Measurements from ENCODE around the gene TCF15.
"Not testable (repeated sequence)": the region's sequence is repeated elsewhere in the genome, so short reads cannot be mapped to it uniquely, and the experiment has no call there.

TCF15 gene

DNA sequence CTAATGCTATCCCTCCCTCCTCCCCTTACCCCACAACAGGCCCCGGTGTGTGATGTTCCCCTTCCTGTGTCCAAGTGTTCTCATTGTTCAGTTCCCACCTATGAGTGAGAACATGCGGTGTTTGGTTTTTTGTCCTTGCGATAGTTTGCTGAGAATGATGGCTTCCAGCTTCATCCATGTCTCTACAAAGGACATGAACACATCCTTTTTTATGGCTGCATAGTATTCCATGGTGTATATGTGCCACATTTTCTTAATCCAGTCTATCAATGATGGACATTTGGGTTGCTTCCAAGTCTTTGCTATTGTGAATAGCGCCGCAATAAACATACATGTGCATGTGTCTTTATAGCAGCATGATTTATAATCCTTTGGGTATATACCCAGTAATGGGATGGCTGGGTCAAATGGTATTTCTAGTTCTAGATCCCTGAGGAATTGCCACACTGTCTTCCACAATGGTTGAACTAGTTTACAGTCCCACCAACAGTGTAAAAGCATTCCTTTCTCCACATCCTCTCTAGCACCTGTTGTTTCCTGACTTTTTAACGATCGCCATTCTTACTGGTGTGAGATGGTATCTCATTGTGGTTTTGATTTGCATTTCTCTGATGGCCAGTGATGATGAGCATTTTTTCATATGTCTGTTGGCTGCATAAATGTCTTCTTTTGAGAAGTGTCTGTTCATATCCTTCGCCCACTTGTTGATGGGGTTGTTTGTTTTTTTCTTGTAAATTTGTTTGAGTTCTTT lies 31.0 kb downstream of the TCF15 start:
- not testable (repeated sequence) for DNase-seq (ENCODE audit: low read depth)

DNA sequence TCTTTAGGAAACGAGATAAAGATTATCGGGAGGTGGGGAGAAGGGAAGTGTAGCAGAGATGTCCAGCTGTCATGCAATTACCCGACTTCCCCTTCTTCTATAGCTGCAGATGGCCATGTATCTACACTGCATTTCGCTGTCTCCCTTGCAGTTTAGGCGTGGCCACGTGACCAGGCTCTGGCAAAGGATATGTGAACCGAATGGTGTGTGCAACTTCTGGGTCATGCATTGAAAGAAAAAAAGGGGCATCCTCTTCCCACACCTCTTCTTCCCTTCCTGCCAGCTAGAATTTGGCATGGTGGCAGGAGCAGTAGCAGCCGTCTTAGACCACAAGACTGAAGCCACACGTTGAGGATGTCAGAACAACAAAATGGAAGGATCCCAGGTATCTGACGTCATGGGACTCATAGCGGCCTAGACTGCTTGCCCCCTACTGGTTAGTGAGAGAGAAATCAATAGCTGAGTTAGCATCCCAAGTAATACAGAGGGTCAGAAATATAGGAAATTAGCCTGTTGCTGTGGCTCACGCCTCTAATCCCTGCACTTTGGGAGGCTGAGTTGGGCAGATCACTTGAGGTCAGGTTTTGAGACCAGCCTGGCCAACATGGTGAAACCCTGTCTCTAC lies 32.8 kb downstream of the TCF15 start:
- no peak for DNase-seq (ENCODE audit: low read depth)

DNA sequence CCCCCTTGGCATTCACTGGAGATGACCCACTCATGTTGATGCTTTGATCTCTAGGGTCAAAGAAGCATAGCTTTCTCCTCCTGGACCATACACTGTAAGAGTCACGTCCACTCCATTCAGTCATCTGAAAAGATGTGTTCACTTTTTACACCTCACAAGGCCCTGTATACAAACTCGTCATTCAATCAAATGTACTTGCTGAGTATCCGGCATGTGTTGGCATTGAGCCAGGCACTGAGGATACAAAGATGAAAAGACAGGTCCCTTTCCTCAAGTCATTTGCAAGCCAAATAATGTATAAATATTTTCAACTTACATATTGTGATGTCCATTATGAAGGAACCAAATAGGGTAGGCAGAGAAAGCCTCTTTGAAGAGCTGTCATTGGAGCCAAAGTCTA lies 34.0 kb downstream of the TCF15 start:
- no peak for DNase-seq (ENCODE audit: low read depth)

DNA sequence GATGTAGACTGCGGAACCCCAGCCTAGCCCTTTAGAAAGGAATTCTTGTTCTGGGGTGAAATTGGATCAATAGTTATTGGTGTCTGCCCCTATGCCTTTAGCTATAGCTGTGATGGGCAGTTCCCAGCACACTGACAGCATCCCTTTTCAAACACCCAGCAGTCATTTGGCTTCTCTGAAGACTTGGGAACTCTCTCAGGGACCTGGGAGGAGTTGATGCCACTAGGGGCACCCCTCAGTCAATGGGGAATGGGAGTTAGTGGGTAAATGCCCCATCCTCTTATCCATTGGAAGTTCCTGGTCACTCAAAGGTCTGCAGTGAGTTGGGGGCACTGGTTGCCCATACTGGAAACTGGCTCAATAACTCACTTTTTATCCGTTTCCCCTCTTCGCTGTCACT lies 34.9 kb downstream of the TCF15 start:
- no peak for DNase-seq (ENCODE audit: low read depth)

DNA sequence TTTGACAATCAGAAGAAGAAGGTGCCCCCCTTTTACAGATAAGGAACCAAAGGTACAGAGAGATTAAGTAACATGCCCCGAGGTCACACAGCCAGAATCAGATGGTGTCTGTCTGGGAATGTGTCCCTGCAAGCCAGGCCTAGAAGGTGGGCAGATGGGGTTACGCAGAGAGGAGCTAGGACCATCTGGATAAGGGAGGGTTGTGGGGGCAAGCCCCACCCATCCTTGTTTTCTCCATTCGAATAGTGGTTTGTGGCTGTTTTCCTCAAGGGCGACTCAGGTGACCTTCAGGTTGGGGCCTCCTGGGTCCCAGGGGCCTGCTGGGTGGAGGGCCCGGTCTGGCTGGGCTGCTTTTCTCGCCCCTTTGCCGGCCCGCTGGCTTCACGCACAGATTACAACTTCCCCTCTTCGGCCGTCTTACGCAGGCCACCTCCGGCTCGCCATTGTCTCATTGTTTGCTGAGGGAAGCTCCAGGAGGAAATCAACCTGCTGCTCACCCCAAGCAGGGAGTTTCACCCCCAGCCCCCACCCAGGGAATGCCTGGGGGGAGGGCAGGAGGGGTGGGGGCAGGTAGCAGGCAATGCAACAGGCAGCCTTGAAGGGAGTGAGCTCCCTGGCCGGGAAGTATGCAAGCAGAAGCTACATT lies 35.7 kb downstream of the TCF15 start:
- no peak for DNase-seq (ENCODE audit: low read depth)

DNA sequence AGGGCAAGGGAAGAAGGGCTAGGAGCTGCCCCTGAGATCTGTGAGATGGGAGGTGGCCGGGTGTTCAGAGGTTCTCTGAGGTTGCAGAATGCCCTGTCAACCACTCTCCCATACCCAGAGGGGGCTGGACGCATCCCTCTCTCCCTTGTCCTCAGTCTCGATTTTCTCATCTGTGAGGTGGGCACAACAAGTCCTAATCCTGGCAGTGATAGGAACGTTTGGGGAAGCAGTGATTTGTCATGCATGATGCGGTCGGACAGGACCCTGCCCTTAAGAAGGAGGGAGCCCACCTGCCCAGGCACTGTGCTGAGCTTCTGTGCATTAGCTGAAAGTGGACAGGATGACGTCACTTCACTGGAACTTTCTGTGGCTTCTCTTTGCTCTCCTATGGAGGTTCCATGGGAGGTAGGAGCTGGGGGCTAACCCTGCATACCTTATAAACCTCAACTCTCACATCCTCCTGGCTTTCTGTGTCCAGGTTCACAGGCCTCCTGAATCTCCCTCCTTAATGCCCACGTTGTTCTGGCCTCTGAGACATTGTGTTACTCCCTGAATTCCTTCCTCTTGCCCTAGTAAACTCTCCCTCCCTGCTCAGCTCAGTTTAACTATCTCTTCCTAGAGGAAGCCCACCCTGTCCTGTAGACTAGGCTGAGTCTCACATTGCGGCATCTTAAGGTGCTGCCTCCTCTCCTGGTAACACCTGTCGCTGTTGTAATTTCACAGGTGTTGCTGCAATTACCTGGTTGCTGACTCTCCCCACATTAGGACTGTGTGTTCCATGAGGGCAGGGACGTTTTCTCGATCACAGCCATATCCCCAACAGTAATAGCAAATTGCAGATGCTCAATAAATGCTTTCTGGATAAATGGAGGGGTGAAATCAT lies 36.5 kb downstream of the TCF15 start:
- no peak for DNase-seq (ENCODE audit: low read depth)

DNA sequence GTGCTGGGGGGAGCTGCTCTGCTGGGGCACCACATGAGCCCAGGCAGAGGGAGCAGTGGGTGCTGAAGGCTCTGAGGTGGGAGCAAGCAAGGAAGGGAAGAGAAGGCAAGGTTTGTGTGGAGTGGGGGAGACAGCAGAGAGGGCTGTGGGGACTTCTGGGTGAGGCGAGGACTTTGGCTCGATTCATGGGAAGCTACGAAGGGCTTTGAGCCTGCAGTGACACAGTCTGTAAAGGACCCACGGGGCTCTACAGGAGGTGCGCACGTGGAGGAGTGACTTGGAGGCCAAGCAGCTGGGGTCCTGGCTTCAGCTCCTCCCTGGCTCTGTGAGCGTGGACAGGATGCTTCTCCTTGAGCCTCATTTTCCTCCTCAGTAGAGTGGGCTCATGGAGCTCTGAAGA lies 37.4 kb downstream of the TCF15 start:
- no peak for DNase-seq (ENCODE audit: low read depth)

DNA sequence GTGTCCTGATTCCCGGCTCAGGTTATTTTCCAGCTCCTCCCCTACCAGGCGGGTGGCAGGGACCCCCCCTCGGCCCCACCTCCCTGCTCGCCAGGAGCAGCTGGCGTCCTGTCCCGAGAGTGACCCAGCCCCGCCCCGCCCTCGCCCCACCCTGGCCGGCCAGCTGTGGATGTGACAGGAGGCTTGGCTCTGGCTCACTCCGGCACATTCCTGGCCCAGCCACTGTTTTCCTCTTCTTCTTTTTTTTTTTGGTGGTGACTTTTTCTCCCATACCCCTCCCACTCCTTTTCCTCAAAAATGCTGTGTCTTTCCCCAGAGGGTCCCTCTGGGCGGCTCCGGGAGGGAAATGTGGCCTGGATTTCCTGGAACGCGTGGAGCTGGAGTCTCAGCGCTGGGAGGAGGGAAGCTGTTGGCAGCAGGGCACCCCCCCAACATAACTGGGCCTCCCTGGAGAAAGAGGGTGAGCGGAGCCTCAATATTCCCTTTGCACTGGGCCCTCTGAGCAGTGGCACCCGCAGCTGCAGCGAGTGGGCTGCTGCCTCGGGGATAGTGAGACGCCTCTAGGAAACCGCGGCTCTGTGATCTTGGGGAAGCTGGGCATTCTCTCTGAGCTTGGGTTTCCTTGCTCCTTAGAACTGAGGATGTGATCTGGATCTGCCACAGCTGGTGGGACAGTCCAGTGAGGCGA lies 38.2 kb downstream of the TCF15 start:
- DNase-seq (ENCODE audit: low read depth) = no peak

DNA sequence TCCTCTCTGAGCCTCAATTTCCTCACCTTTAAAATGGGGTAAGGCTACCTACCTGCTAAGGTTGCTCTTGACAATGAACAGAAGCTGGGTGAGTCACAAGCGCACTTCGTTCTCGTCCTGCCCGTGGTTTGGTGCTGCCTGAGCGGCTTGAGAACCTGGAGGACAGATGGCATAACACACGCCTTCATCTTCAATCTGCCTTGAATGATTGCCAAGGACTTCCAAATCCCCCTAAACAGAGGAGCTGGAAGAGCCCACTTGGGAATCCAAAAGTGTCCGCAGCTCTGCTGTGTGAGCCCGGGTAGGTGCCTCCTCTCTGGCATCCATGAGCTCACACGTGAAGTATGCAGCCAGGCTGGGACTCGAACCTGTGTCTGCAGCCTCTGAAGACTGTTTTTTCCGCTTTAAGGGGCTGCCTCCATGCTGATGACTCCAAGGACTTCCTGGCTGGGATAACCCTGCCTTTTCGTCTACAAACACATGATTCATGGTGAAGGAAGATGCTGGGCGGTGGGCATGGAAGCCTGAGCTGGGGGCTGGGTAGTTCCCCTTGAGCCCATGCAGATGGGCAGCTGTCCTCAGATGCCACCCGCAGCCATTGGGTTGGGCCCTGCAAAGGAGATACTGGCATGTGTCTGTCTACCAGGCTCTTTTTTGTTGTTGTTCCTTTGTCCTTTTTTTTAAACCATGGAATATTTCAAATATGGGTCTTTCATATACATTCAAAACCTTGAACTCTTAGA lies 41.3 kb downstream of the TCF15 start:
- no peak for DNase-seq (ENCODE audit: low read depth)

DNA sequence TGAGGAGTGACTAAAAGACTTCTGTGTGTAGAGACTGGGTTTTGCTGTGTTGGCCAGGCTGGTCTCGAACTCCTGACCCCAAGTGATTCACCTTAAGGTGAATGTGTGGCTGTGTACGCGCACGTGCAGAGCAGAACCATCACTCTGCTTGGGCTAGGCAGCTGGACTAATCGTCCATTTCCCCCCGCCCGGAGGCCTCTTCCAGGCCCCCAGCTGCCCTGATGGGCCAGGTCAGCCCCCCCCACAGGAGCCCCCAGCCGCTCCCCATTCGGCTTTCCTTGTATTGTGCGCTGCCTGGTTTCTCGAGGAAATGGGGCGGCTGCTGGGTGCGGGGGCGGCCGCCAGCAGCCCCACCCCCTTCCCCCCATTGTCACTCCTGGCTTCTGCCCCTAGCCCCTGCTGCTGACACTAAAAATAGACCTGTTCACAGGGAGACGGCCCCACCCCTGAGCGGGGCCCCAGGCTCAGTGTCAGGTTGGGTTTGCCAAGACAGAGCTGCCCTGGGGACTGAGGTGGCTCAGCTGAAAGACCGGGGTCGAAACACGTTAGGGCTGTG lies 41.9 kb downstream of the TCF15 start:
- DNase-seq (ENCODE audit: low read depth) = no peak

DNA sequence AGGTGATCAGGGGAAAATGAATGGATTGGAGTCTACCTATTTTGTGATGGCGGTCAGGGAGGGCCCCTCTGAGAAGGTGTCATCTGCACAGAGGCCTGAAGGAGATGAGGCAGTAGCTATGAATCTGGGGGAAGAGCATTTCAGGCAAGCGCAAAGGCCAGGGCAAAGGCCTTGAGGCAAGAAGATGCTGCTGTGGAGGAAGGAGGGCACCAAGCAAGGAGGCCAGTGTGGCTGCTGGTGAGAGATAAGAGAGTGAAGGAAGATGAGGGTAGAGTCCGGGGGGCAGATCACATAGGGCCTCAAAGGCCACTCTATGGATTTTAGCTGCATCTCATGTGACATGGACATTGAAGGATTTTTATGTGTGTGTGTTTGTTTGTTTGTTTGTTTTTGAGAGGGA lies 45.9 kb downstream of the TCF15 start:
- no peak for DNase-seq (ENCODE audit: low read depth)

DNA sequence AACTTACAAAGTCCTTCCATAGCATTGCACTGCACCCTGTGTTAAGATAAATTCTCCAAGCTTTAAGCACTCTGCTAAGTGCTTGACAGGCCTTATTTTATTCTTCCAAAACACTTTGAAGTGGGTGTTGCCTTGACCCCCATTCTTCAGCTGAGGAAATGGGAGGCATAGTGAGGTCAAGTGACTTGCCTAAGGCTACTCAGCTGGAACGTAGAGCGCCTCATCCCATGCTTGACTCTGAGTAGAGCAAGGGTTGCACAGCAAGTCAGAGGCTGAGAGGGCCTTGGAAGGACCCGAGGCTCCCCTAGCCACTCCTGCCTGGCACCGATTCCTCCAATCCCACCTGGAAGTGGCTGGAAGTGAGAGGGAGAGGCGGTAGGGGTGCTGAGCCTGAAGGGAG lies 46.9 kb downstream of the TCF15 start:
- DNase-seq (ENCODE audit: low read depth) = no peak

DNA sequence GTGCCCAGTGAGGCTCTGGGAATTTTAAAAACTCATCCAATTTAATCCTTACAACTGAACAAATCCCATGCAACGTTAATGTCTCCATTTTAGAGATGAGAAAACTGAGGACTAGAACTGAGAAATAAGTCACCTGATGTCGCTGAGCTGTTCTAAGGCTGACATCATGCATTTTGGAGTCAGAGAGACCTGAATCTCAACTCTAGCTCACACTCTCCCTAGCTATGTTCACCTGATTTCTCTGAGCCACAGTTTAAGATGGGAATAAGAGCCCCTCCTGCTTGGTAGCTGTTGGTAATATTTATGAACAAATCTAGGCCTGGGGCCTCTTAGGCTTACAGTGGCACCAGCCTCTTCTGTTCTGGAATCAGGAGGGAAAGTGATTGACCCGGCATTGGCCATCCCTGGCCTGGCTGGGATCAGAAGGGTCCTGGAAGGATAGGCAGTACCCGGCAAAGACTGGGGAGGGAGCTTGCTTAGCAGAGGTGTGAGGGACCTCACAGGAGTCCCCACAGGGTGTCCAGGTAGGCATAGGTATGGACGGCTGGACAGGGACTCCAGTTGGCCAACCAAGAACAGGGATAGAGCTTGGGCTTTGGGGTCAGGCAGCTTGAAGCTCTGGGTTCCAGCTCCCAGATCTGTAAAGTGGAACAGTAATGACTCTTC lies 47.7 kb downstream of the TCF15 start:
- no peak for DNase-seq (ENCODE audit: low read depth)

DNA sequence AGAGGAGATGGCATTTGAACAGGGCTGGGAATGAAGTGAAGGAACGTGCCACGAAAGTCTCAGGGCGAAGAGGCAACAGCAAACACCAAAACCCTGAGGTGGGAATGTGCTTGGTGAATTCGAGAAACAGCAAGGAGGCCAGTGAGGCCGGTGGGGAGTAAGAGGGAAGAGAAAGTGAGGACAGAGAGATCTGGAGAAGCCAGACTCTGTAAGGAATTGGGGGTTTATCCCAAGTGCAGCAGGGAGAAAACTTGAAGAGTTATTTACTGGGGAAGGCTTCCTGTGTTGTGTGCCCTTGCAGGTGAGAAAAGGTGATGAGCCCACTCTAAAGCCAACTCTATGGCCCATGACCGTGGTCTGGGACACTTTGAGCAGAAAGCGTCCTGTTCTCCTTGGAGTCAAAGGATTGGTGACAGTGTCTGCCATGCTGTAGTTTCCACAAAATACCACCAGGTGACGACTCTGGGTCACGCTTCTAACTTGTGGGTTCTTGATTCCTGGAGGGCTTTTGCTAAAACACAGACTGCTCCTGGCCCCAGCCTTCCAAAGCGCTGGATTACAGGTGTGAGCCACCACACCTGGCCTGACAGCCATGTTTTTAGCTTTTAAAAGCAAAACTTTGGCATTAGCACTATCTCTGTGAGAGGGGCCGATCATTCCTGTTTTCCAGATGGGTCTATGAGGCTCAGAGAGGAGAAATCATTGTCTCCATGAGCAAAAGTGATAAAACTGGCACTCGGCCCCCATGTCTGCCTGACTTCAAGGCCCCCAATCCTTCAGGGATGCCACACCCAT lies 48.5 kb downstream of the TCF15 start:
- DNase-seq (ENCODE audit: low read depth) = no peak

DNA sequence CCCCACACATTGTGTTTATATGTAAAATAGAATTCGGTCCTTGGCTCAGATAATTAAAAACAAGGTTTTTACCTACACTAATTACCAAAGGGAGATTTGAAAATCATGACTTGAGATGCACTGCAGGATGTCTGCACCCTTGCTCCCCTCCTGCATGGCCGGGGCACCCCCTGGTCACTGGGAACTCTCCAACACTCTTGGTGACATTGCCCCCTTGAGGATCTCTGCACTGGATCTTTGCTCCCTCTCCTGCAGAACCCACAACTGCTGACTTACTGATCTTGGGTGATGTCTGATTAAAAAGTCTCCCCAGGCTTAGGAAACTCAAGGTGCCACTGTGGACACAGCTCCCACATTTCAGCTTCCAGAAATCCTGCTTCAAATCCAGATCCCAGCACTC lies 49.4 kb downstream of the TCF15 start:
- DNase-seq (ENCODE audit: low read depth) = no peak

DNA sequence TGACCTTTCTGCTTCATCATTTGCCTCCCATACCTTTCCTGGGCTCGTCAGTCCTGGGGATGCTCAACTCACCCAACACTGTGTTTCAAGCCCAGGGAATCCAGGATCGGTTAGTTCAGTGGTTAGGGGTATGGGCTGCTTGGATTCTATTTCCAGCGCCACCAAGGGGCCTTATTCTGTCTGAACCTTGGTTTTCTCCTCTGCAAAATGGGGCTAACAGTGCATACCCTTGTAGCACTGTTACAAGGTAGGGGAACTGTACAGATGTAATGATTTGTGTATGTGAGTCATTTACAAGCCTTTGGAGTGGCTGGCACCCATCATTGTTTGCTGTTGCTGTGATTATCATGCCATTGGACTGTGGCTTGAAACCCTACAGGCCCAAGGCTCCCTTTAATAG lies 52.0 kb downstream of the TCF15 start:
- DNase-seq (ENCODE audit: low read depth) = no peak

DNA sequence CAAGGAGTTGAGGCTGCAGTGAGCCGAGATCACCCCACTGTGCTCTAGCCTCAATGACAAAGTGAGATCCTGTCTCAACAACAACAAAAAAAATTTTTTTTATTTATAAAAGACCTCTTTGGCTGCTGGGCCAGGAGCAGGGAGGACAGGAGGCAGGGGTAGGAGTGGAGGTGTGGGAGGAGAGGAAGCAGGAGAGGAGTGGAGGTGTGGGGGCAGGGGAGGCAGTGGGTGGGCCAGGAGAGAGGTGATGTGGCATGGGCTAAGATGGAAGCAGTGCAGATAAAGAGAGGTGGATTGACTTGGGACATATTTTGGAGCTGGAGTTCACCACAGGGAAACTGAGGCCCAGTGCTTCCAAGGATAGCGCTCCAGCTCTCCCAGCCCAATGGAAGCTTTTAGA lies 53.1 kb downstream of the TCF15 start:
- DNase-seq (ENCODE audit: low read depth) = no peak

DNA sequence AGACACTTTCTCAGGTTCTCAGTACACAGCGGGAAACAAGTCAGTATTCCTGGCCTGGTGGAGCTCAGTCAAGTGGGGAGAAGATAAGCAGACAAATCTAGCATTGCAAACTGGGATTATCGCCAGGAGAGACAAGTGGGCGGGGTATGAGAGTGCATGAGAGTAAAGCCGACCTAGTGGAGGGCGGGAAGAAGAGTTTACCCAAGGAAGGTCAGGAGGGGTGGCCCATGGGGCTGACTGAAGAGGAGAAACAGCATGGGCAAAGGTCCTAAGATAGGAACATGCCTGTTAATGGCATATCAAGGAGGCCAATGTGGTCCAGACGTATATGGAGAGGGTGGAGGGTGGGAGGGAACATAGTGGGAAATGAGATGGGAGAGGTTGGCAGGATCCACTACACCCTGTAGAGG lies 54.1 kb downstream of the TCF15 start:
- DNase-seq (ENCODE audit: low read depth) = no peak
